Neural cell (in vitro differentiated cells): ENCODE data around the gene EIF4B. TPM values are rescaled to one million over a fixed set of nuclear protein-coding genes. Genes with fewer than 3 reads are reported as not detected.

Experiments
- H2AFZ ChIP-seq: fragments of 200-600, 300-800 bp; sonication (generic), shearing (Covaris generic); 2 replicates; pipeline ENCODE4 v1.6.0; 2014; ENCODE audit warnings: low read depth, mild to moderate bottlenecking, antibody characterized with exemption, low read length, moderate library complexity
- H3F3A ChIP-seq: fragments of 200-600 bp; shearing (Covaris generic); 2 replicates; pipeline ENCODE4 v1.6.1; 2016; ENCODE audit warnings: mild to moderate bottlenecking, moderate library complexity, mixed read lengths, antibody characterized with exemption, low read length; ENCODE audit not compliant: insufficient read depth, poor library complexity, severe bottlenecking
- H3K27ac ChIP-seq: fragments of 200-600, 300-800 bp; sonication (generic), shearing (Covaris generic); 2 replicates; pipeline ENCODE4 v1.5.1; 2014; ENCODE audit warnings: mild to moderate bottlenecking, low read length, moderate library complexity
- H3K27me3 ChIP-seq: fragments of 300-800, 200-600 bp; sonication (generic), shearing (Covaris generic); 2 replicates; pipeline ENCODE4 v1.6.0; 2014; ENCODE audit warnings: mild to moderate bottlenecking, low read depth, low read length, moderate library complexity; ENCODE audit not compliant: insufficient read depth
- H3K36me3 ChIP-seq: fragments of 300-800, 200-600 bp; sonication (generic), shearing (Covaris generic); 2 replicates; pipeline ENCODE4 v1.5.1; 2014; ENCODE audit warnings: mild to moderate bottlenecking, antibody characterized with exemption, low read length, moderate library complexity; ENCODE audit not compliant: insufficient read depth
- H3K4me2 ChIP-seq: fragments of 300-800, 200-600 bp; sonication (generic), shearing (Covaris generic); 2 replicates; pipeline ENCODE4 v1.6.0; 2014; ENCODE audit warnings: mild to moderate bottlenecking, low read length
- H3K4me3 ChIP-seq: fragments of 300-800, 200-600 bp; sonication (generic), shearing (Covaris generic); 2 replicates; pipeline ENCODE4 v1.5.1; 2014; ENCODE audit warnings: mild to moderate bottlenecking, low read length, moderate library complexity
- H3K79me2 ChIP-seq: fragments of 200-600 bp; shearing (Covaris generic); replicated peaks from 2 replicates; pipeline ENCODE4 v1.6.0; 2014; ENCODE audit warnings: mild to moderate bottlenecking, low read length, moderate library complexity; ENCODE audit not compliant: insufficient read depth
- H3K9ac ChIP-seq: fragments of 300-800, 200-600 bp; sonication (generic), shearing (Covaris generic); 2 replicates; pipeline ENCODE4 v1.6.1; 2016; ENCODE audit warnings: mild to moderate bottlenecking, low read length, mixed read lengths
- H3K9me2 ChIP-seq: fragments of 200-600 bp; shearing (Covaris generic); 2 replicates; pipeline ENCODE4 v1.6.1; 2016; ENCODE audit warnings: mild to moderate bottlenecking, low read length, mixed read lengths; ENCODE audit not compliant: insufficient read depth
- H3K9me3 ChIP-seq: fragments of 200-600, 300-800 bp; sonication (generic), shearing (Covaris generic); 2 replicates; pipeline ENCODE4 v1.6.1; 2016; ENCODE audit warnings: mild to moderate bottlenecking, mixed run types, low read length, moderate library complexity, mixed read lengths
- H4K20me1 ChIP-seq: fragments of 200-600 bp; shearing (Covaris generic); 2 replicates; pipeline ENCODE4 v1.6.1; 2016; ENCODE audit warnings: mild to moderate bottlenecking, mixed run types; ENCODE audit not compliant: insufficient read depth
- EP300 ChIP-seq: fragments of 450-650 bp; conservative IDR thresholded peaks from 2 replicates; pipeline ENCODE4 v1.6.1; 2014; ENCODE audit warnings: antibody characterized with exemption, mild to moderate bottlenecking, moderate library complexity; ENCODE audit not compliant: poor library complexity, severe bottlenecking
- EZH2 ChIP-seq: fragments of 200-600, 300-800 bp; shearing (Covaris generic), sonication (generic); IDR thresholded peaks from 2 replicates; pipeline ENCODE4 v1.6.1; 2014; ENCODE audit warnings: antibody characterized with exemption, low read length, borderline replicate concordance, mild to moderate bottlenecking; ENCODE audit not compliant: insufficient read depth, poor library complexity, severe bottlenecking
- MXI1 ChIP-seq: fragments of 450-650 bp; conservative IDR thresholded peaks from 2 replicates; pipeline ENCODE4 v1.6.1; 2014; ENCODE audit warnings: antibody characterized with exemption, mild to moderate bottlenecking; ENCODE audit not compliant: poor library complexity, severe bottlenecking
- POLR2AphosphoS5 ChIP-seq: IDR thresholded peaks from 2 replicates; pipeline ENCODE4 v1.6.1; 2012
- RAD21 ChIP-seq: fragments of 450-650 bp; conservative IDR thresholded peaks from 2 replicates; pipeline ENCODE4 v1.6.1; 2014; ENCODE audit warnings: antibody characterized with exemption, mild to moderate bottlenecking, moderate library complexity
- REST ChIP-seq: IDR thresholded peaks from 2 replicates; pipeline ENCODE4 v1.6.1; 2012; ENCODE audit warnings: borderline replicate concordance
- SMC3 ChIP-seq: fragments of 450-650 bp; conservative IDR thresholded peaks from 2 replicates; pipeline ENCODE4 v1.6.1; 2014; ENCODE audit warnings: antibody characterized with exemption, mild to moderate bottlenecking, moderate library complexity; ENCODE audit not compliant: poor library complexity
- TAF1 ChIP-seq: IDR thresholded peaks from 2 replicates; pipeline ENCODE4 v1.6.1; 2012; ENCODE audit warnings: low read depth
- polyA plus RNA-seq: library from polyadenylated mRNA; depleted of rRNA; stranded (reverse); fragments of >200 nt; gene quantifications from 2 replicates; pipeline ENCODE4 v1.2.3, GENCODE V29; 2014
- TF ChIP-seq, protein P1 (sequence below): fragments of 450-650 bp; IDR thresholded peaks from 2 replicates; pipeline ENCODE4 v1.5.1; 2014; ENCODE audit warnings: antibody characterized with exemption, mild to moderate bottlenecking, moderate library complexity; ENCODE audit not compliant: poor library complexity, severe bottlenecking

The EIF4B gene
- polyA plus RNA-seq, 1 donor from 2014 or later, result 333 TPM

DNA sequence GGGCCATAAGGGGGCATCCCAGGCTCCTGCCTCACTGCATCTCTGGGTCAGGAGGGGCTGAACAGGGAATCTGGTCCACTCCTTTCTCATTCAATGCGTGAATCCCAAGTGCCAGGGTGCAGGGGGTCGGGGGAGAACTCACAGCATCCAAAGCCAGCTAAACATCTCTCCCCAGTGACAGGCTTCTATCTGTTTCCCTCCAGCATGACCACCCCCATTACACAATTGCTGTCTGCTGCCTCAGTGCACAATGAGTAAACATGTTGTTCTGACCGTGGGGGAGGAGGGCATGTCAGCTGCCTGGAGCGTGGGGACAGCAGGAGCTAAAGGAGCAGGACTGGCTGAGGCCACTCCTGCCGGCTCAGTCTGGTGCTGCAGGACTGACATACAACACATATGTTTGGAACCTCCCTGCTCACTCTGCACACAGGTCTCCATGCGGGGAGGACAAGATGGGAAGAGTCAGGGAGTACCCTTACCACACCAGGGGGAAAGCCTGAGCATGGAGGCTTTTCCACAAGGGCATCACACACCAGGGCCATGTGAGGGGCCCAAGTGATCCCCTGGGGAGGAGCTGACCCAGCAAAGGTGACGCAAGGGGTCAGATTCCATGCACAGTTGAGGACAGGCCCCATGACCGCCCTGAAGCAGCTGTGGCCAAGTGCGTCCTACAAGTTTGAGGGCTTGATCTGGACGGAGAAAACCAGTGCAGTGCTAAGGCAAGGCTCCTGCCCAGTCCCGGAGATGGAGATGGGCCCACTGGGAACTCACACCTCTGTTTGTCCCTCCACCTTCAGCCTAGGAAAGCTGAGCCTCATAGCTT is 45.0 kb downstream of the EIF4B start:
- Histone ChIP-seq H4K20me1 (no peaks in the 10 kb centered on the region), H2AFZ (no peak overlapping the region), H3K4me3 (no peak overlapping the region), H3K4me2 (no peak overlapping the region), H3K27me3 (no peaks in the 10 kb centered on the region), H3K79me2 (no peaks in the 10 kb centered on the region), H3F3A (no peaks in the 10 kb centered on the region), H3K27ac (no peak overlapping the region), H3K9ac (no peak overlapping the region), H3K36me3 (no peaks in the 10 kb centered on the region), H3K9me3 (no peaks in the 10 kb centered on the region), H3K9me2 (no peaks in the 10 kb centered on the region)
- TF ChIP-seq RAD21 (no peak), POLR2AphosphoS5 (peak; percentile 30)

GRCh38 chr12:53051881-53052412 is 45.7 kb downstream of the EIF4B start:
- H3K27ac ChIP-seq, result no peak overlapping the region

More at GRCh38 chr12:53051881-53052412, 45.7 kb downstream of the EIF4B start:
- Histone ChIP-seq H3K9me3 (no peaks in the 10 kb centered on the region), H3K27me3 (no peaks in the 10 kb centered on the region), H3K9me2 (no peaks in the 10 kb centered on the region), H3K4me3 (no peak overlapping the region), H3K79me2 (no peaks in the 10 kb centered on the region), H3K9ac (no peak overlapping the region), H3F3A (no peaks in the 10 kb centered on the region), H2AFZ (no peak overlapping the region), H3K4me2 (no peak overlapping the region), H4K20me1 (no peaks in the 10 kb centered on the region), H3K36me3 (no peaks in the 10 kb centered on the region)
- no peak for TF ChIP-seq POLR2AphosphoS5
- TF ChIP-seq EZH2, result no peak
- no peak for TF ChIP-seq TAF1
- TF ChIP-seq EP300, result no peak
- TF ChIP-seq, protein P1, sequence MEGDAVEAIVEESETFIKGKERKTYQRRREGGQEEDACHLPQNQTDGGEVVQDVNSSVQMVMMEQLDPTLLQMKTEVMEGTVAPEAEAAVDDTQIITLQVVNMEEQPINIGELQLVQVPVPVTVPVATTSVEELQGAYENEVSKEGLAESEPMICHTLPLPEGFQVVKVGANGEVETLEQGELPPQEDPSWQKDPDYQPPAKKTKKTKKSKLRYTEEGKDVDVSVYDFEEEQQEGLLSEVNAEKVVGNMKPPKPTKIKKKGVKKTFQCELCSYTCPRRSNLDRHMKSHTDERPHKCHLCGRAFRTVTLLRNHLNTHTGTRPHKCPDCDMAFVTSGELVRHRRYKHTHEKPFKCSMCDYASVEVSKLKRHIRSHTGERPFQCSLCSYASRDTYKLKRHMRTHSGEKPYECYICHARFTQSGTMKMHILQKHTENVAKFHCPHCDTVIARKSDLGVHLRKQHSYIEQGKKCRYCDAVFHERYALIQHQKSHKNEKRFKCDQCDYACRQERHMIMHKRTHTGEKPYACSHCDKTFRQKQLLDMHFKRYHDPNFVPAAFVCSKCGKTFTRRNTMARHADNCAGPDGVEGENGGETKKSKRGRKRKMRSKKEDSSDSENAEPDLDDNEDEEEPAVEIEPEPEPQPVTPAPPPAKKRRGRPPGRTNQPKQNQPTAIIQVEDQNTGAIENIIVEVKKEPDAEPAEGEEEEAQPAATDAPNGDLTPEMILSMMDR, result no peak
- no peak for TF ChIP-seq SMC3
- no peak for TF ChIP-seq MXI1
- TF ChIP-seq RAD21, result no peak
- TF ChIP-seq REST, result no peak
